ENCODE measurements around the gene DSTYK.
A peak's percentile ranks its signal among the peaks of the same experiment; 100 is the strongest.

DSTYK gene

DNA sequence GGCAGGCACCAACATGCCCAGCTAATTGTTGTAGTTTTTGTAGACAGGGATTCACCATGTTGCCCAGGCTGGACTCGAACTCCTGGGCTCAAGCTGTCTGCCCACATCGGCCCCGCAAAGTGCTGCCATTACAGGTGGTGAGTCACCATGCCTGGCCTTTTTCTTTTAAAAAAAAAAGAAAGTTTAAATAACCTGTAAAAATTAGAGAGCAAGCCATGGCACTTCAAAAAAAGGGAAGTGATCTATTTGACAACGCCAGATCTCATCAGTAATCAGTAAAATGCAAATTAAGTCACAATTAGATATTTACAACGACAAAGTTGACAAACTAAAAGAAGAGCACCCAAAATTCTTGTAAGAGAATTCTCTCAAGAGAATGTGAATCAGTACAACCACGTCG, 86.8 kb downstream of the DSTYK start:
- DNase-seq, result no peak

DNA sequence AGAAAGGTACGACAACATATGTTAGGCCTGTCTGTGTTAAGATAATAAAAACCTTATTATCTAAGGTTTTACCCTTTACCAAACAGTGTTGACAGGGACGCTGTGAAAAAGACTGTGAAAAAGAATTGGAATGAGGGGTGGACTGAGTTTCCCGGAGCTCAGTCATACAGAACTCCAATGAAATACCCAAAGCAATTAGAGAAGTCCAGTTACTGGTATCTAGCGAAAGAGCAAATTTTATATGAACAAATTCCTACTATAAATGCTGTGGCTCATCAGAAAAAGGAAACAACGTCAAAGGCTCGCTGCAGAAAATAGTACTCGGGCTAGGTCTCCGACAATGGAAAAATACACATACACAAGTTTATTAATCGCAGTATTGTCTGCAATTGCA, 89.0 kb downstream of the DSTYK start:
- no peak for DNase-seq

DNA sequence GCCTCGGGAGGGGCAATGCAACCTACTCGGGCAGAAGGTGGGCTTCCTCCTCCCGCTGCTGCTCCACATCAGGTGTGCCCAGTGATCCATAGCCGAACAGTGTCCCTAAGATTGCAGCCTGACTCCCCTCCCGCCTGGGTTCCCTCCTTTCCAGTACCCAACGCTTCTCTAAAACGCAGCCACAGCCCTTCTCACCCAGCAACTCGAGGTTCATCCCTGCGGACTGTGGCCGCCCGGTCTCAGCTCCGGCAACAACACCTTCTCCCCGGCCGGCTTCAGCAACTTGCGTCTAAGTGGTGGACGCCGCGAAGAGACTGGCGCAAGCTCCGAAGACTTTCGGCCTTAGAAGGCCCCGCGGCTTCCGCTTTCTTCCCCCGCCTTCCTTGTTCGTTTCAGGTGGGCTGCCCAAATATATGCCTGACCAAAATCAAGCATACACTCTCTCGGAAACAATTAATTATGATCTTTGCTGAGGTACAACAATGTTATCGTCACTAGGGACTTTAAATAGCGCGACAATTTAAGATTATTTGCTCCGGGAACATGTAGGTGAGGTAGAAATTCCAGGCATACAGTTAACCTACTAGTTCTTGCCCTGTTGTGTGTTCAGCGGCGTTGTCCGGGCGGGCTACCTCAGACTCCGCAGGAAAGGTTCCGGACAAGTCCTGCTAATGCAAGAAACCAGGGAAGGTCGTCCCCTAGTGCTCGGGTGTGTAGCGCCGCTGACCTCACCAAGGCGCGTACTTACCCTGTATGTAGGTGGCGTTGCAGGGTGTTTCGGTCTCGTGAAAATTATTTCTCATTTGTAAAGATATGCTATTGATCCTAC, 89.6 kb downstream of the DSTYK start, which contains the start of gene RBBP5:
Gene RBBP5 (minus strand): TSS at position 319 of the 829 bp plus-strand sequence. CDS start 105 bp downstream, at position 214.
- peak; percentile 99 for DNase-seq

DNA sequence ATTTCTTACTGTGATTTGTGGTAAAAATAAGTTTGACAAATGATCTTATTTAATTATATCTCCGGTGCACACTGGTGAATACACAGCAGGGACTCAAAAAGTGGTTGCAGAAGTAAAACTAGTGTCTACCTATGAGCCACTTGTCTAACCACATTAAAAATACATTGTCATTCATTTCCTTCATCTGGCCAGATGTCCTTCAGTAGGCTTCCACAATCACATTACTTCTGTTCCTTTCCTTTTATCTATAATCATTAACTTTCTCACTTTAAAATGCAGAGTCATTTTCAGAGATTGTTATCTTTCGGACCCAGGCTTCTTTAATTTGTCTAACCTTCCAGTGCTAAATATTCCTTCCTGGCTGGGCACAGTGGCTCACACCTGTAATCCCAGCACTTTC, 92.8 kb downstream of the DSTYK start:
- no peak for DNase-seq

DNA sequence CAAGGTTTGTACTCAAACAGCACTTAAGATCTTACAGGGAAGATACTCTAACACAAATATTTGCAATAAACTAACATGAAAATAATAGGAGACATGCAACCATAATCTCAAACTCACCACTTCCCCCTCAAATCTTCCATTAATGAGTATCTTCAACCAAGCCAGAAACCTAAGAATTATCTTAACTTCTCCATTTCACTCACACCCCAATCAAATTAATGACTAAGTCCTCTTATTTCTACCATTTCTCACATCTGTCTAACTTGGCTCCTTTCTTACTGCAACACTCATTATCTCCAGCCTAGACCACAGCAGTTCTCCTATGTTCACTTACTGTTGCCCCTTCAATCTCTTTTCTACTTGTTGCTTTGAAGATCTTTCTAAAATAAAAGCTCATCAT, 100.1 kb downstream of the DSTYK start:
- DNase-seq, result no peak

DNA sequence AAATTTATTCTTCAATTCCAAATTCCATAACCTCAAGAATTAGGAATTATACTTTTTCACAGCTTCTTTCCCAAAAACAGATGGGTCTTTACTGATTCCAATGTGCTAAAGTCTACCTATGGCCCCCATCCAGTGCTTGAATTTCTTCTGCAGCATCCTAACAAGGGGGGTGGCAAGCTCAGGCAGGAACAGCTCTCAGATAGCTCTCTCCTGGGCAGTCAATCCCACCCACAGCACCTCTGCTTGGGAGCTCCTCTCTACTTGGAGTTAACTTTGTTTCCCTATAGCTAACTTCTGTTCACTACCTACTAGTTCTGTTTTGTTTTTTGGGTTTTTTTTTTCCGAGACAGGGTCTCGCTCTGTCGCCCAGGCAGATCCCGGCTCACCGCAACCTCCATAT, 101.8 kb downstream of the DSTYK start:
- no peak for DNase-seq

DNA sequence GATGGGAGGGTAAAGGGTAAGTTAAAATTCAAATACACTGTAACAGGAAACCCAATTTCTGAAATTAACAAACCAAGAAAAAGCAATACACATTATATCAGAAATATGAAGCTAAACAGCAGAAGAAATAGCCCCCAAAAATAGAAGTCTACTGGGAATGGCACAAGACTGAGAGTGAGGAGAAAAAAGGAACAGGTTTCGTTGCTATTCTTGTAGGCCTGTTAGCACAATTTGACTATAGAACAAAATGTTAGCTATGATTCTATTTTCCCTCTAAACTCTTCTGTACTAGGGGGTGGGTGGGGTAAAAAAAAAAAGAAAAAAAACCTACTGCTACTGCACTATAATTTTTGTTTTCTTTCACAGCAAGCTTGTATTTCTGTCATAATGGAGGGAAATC, 102.2 kb downstream of the DSTYK start:
- no peak for DNase-seq

DNA sequence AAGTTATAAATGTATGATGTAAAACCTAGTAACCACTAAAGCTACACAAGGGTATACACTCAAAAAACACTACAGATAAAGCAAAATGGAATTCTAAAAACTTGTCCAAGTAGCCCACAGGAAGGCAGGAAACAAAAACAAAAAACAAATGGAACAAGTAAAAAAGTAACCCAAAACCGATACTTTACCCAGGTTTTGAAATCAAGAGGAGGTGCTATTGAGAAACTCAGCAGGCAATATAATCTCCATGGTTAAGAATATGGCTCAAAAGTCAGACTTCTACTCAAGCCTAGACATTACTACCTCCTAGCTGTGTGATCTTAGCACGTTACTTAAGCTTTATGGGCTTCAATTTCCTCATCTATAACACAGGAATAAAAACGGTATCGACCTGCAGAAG, 103.0 kb downstream of the DSTYK start:
- no peak for DNase-seq

DNA sequence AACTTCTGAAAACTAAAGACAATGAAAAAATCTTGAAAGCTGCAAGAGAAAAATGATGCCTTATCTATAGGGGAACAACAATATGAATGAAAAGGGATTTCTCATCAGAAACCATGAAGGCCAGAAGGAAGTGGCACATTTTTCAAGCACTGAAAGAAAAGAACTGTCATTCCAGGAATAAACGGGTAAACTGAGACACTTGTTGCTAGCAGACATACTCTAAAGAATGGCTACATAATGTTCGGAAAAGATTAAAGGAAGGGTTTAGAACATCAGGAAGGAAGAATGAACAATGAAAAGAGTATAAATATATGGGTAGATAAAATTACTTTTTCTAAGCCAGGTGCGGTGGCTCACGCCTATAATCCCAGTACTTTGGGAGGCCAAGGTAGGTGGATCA, 104.2 kb downstream of the DSTYK start:
- no peak for DNase-seq

DNA sequence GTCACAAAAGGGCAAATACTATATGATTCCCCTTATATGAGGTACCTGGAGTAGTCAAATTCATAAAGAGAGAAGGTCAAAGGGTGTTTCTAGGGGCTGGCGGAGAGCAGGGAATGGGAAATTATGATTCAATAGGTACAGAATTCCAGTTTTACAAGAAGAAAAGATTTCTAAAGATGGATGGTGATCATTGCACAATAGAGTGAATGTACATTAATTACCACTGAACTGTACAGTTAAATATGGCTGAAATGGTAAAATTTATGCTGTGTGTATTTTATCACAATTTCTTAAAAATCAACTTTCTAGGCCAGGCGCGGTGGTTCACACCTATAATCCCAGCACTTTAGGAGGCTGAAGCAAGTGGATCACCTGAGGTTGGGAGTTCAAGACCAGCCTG, 109.1 kb downstream of the DSTYK start:
- DNase-seq, result no peak

DNA sequence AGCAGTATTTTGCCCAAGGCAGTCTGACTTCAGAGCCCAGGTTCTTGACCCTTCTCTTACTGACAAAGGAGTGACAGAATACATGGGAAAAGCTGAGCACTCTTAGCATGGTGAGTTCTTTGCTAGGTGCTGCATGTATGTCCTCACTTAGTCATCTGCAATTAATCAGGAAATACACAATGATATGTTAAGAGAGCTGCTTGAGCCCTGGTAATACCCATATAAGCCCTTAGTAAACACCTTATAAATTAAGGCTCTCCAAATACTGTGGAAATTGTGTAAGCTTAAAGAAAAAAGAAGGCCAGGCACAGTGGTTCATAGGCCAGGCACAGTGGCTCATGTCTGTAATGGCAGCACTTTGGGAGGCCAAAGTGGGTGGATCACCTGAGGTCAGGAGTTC, 113.3 kb downstream of the DSTYK start:
- no peak for DNase-seq

DNA sequence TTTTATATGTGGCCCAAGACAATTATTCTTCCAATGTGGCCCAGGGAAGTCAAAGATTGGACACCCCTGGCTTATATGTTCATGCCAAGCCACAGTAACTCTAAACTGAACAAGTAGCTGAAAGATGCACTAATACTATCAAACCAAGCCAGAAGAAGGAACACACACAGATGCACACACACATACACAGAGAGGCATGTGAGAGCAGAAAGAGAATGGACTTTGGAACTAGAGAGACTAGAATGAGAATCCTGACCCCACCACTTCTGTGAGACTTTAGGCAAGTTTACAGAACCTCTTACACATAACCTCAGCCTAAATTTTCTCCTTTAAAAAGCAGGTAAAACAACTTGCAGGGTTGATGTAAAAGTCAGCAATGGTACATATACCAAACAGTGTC, 116.1 kb downstream of the DSTYK start:
- DNase-seq, result no peak

Data from NCI-H82 (cell line).